Measurements from ENCODE around the gene DMRTB1.

DMRTB1 gene

GRCh38 chr1:53475664-53476063, 16.5 kb downstream of the DMRTB1 start:
- Histone ChIP-seq H3K4me3 (ENCODE audit: low read depth, low read length) (no peak overlapping the region), H3K27ac (no peak overlapping the region), H3K9me3 (ENCODE audit: severe bottlenecking) (peaks cover 6% of the 10 kb centered on the region), H3K27me3 (ENCODE audit: insufficient read depth, low read depth, severe bottlenecking) (no peaks in the 10 kb centered on the region), H3K36me3 (no peaks in the 10 kb centered on the region)
- TF ChIP-seq CTCF (IDR thresholded peaks at IDR 0.05; ENCODE audit: low read depth, low read length), result no peak
- no peak for DNase-seq

- H3K36me3 ChIP-seq, result no peaks in the 10 kb centered on the region
- no peak for DNase-seq
- no peak overlapping the region for H3K27ac ChIP-seq
- TF ChIP-seq CTCF (IDR thresholded peaks at IDR 0.05; ENCODE audit: low read depth, low read length), result no peak
- peaks cover 6% of the 10 kb centered on the region for H3K9me3 ChIP-seq (ENCODE audit: severe bottlenecking)
- H3K27me3 ChIP-seq (ENCODE audit: insufficient read depth, low read depth, severe bottlenecking), result no peaks in the 10 kb centered on the region
- H3K4me3 ChIP-seq (ENCODE audit: low read depth, low read length), result no peak overlapping the region
Observed at GRCh38 chr1:53476579-53476978, 17.4 kb downstream of the DMRTB1 start.

- Histone ChIP-seq H3K27me3 (ENCODE audit: insufficient read depth, low read depth, severe bottlenecking) (no peaks in the 10 kb centered on the region), H3K27ac (no peak overlapping the region), H3K4me3 (ENCODE audit: low read depth, low read length) (no peak overlapping the region), H3K9me3 (ENCODE audit: severe bottlenecking) (peaks cover 6% of the 10 kb centered on the region), H3K36me3 (no peaks in the 10 kb centered on the region)
- no peak for DNase-seq
- TF ChIP-seq CTCF (IDR thresholded peaks at IDR 0.05; ENCODE audit: low read depth, low read length), result no peak
Observed at GRCh38 chr1:53477651-53478501, 18.7 kb downstream of the DMRTB1 start.

- no peak overlapping the region for H3K4me3 ChIP-seq (ENCODE audit: low read depth, low read length)
- H3K36me3 ChIP-seq, result no peaks in the 10 kb centered on the region
- H3K9me3 ChIP-seq (ENCODE audit: severe bottlenecking), result peaks cover 6% of the 10 kb centered on the region
- TF ChIP-seq CTCF (IDR thresholded peaks at IDR 0.05; ENCODE audit: low read depth, low read length), result no peak
- no peak overlapping the region for H3K27ac ChIP-seq
- no peak for DNase-seq
- H3K27me3 ChIP-seq (ENCODE audit: insufficient read depth, low read depth, severe bottlenecking), result no peaks in the 10 kb centered on the region
Observed at GRCh38 chr1:53478502-53478818, 19.3 kb downstream of the DMRTB1 start.

- Histone ChIP-seq H3K27ac (no peak overlapping the region), H3K4me3 (ENCODE audit: low read depth, low read length) (no peak overlapping the region), H3K36me3 (no peaks in the 10 kb centered on the region), H3K27me3 (ENCODE audit: insufficient read depth, low read depth, severe bottlenecking) (no peaks in the 10 kb centered on the region), H3K9me3 (ENCODE audit: severe bottlenecking) (peaks cover 6% of the 10 kb centered on the region)
- no peak for DNase-seq
- TF ChIP-seq CTCF (IDR thresholded peaks at IDR 0.05; ENCODE audit: low read depth, low read length), result no peak
Observed at GRCh38 chr1:53480678-53481077, 21.5 kb downstream of the DMRTB1 start.

- no peak for TF ChIP-seq CTCF (IDR thresholded peaks at IDR 0.05; ENCODE audit: low read depth, low read length)
- Histone ChIP-seq H3K4me3 (ENCODE audit: low read depth, low read length) (no peak overlapping the region), H3K9me3 (ENCODE audit: severe bottlenecking) (peaks cover 6% of the 10 kb centered on the region), H3K27ac (no peak overlapping the region), H3K36me3 (no peaks in the 10 kb centered on the region), H3K27me3 (ENCODE audit: insufficient read depth, low read depth, severe bottlenecking) (no peaks in the 10 kb centered on the region)
- no peak for DNase-seq
Observed at GRCh38 chr1:53481456-53481855, 22.3 kb downstream of the DMRTB1 start.
